ENCODE measurements around the gene SMIM45.

SMIM45 gene

GRCh38 chr22:41949297-41949965 is 2.5 kb upstream of the SMIM45 start (continued):
- no peak for TF ChIP-seq MTA3 (IDR thresholded peaks at IDR 0.05; ENCODE audit: borderline replicate concordance, low read length)
- TF ChIP-seq IRF4 (IDR thresholded peaks at IDR 0.05; ENCODE audit: low read depth, low read length), result peak; percentile 8; the same call in 1 of the 2 replicates
- no peak for TF ChIP-seq E2F4 (IDR thresholded peaks at IDR 0.05; ENCODE audit: low read depth, low read length)
- TF ChIP-seq, protein P1, sequence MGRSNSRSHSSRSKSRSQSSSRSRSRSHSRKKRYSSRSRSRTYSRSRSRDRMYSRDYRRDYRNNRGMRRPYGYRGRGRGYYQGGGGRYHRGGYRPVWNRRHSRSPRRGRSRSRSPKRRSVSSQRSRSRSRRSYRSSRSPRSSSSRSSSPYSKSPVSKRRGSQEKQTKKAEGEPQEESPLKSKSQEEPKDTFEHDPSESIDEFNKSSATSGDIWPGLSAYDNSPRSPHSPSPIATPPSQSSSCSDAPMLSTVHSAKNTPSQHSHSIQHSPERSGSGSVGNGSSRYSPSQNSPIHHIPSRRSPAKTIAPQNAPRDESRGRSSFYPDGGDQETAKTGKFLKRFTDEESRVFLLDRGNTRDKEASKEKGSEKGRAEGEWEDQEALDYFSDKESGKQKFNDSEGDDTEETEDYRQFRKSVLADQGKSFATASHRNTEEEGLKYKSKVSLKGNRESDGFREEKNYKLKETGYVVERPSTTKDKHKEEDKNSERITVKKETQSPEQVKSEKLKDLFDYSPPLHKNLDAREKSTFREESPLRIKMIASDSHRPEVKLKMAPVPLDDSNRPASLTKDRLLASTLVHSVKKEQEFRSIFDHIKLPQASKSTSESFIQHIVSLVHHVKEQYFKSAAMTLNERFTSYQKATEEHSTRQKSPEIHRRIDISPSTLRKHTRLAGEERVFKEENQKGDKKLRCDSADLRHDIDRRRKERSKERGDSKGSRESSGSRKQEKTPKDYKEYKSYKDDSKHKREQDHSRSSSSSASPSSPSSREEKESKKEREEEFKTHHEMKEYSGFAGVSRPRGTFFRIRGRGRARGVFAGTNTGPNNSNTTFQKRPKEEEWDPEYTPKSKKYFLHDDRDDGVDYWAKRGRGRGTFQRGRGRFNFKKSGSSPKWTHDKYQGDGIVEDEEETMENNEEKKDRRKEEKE (IDR thresholded peaks at IDR 0.05), result no peak
- TF ChIP-seq DPF2 (IDR thresholded peaks at IDR 0.05), result peak; percentile 76
- TF ChIP-seq RELA (IDR thresholded peaks at IDR 0.05; ENCODE audit: borderline replicate concordance, partially characterized antibody), result peak; percentile 90
- TF ChIP-seq CEBPB (IDR thresholded peaks at IDR 0.05; ENCODE audit: borderline replicate concordance in 1 of 2, low read depth in 2 of 2, low read length in 2 of 2), result no peak
- no peak for TF ChIP-seq BRCA1 (IDR thresholded peaks at IDR 0.05; ENCODE audit: low read depth, low read length)
- TF ChIP-seq, protein P2, sequence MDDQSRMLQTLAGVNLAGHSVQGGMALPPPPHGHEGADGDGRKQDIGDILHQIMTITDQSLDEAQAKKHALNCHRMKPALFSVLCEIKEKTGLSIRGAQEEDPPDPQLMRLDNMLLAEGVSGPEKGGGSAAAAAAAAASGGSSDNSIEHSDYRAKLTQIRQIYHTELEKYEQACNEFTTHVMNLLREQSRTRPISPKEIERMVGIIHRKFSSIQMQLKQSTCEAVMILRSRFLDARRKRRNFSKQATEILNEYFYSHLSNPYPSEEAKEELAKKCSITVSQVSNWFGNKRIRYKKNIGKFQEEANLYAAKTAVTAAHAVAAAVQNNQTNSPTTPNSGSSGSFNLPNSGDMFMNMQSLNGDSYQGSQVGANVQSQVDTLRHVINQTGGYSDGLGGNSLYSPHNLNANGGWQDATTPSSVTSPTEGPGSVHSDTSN (IDR thresholded peaks at IDR 0.05; ENCODE audit: insufficient replicate concordance, low read depth, low read length), result no peak
- TF ChIP-seq ZNF687 (IDR thresholded peaks at IDR 0.05), result peak; percentile 68; the same call in 1 of the 2 replicates
- TF ChIP-seq, protein P3, sequence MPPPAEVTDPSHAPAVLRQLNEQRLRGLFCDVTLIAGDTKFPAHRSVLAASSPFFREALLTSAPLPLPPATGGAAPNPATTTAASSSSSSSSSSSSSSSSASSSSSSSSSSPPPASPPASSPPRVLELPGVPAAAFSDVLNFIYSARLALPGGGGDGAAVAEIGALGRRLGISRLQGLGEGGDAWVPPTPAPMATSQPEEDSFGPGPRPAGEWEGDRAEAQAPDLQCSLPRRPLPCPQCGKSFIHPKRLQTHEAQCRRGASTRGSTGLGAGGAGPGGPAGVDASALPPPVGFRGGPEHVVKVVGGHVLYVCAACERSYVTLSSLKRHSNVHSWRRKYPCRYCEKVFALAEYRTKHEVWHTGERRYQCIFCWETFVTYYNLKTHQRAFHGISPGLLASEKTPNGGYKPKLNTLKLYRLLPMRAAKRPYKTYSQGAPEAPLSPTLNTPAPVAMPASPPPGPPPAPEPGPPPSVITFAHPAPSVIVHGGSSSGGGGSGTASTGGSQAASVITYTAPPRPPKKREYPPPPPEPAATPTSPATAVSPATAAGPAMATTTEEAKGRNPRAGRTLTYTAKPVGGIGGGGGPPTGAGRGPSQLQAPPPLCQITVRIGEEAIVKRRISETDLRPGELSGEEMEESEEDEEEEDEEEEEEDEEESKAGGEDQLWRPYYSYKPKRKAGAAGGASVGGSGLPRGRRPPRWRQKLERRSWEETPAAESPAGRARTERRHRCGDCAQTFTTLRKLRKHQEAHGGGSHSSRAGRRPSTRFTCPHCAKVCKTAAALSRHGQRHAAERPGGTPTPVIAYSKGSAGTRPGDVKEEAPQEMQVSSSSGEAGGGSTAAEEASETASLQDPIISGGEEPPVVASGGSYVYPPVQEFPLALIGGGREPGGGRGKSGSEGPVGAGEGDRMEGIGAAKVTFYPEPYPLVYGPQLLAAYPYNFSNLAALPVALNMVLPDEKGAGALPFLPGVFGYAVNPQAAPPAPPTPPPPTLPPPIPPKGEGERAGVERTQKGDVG (CRISPR knock-in tag; IDR thresholded peaks at IDR 0.05), result no peak
- TF ChIP-seq NBN (IDR thresholded peaks at IDR 0.05), result peak; percentile 88
- 0 out of 2 replicates have a peak, but pooled peaks have one; percentile 29 for TF ChIP-seq ZNF217 (IDR thresholded peaks at IDR 0.05)
- TF ChIP-seq ZNF24 (IDR thresholded peaks at IDR 0.05), result no peak
- 0 out of 2 replicates have a peak, but pooled peaks have one; percentile 45 for TF ChIP-seq NFIC (IDR thresholded peaks at IDR 0.05; ENCODE audit: low read depth, low read length)
- no peak for TF ChIP-seq JUNB (IDR thresholded peaks at IDR 0.05)
